GM10266 (cell line): ENCODE data around the gene STXBP5L.

ENCODE experiments used
- DNase-seq: peaks from one replicate; pipeline ENCODE4 v3.0.0; 2012; ENCODE audit errors: extremely low spot score
- TF ChIP-seq, protein P1 (sequence below): IDR thresholded peaks from 2 replicates; pipeline ENCODE4 v1.5.1; 2012; ENCODE audit warnings: mild to moderate bottlenecking, low read depth; ENCODE audit not compliant: control insufficient read depth, insufficient read depth; ENCODE audit errors: missing control alignments

The STXBP5L gene

DNA sequence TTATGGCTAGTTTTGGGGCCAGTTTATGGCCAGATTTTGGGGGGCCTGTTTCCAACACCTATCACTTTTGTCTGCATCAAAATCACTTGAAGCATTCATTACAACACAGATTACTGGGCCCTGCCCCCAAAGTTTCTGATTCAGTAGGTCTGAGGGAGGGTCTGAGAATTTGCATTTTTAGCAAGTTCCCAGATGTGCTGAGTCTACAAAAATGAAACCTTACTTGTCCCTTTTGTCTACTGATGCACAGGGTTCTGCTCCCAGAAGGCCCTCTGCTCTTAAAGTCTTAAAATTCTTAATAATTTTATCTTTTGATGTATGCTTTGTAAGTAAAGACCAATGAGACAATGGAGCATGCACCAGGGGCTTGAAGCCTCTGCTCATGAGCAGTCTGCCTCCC, 491.8 kb downstream of the STXBP5L start:
- TF ChIP-seq, protein P1, sequence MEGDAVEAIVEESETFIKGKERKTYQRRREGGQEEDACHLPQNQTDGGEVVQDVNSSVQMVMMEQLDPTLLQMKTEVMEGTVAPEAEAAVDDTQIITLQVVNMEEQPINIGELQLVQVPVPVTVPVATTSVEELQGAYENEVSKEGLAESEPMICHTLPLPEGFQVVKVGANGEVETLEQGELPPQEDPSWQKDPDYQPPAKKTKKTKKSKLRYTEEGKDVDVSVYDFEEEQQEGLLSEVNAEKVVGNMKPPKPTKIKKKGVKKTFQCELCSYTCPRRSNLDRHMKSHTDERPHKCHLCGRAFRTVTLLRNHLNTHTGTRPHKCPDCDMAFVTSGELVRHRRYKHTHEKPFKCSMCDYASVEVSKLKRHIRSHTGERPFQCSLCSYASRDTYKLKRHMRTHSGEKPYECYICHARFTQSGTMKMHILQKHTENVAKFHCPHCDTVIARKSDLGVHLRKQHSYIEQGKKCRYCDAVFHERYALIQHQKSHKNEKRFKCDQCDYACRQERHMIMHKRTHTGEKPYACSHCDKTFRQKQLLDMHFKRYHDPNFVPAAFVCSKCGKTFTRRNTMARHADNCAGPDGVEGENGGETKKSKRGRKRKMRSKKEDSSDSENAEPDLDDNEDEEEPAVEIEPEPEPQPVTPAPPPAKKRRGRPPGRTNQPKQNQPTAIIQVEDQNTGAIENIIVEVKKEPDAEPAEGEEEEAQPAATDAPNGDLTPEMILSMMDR: no peak
- DNase-seq: no peak

DNA sequence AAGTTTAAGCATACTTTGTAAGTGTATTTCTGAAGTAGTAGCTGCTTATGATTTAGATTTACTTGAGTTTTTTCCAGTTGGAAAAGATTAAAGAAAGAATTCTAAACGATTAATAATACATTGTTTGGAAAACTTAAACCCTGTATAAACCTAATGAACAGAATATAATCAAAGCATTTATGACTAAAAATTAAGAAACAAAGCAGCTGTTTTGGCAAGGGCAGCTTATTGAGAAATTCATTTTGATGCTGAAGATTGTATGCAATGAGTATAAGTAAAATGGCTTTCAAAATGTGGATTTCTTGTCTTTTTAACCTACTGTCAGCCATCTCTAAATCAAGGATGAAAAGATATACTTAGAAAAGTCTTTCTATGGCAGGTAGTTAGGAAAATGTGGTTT, 497.6 kb downstream of the STXBP5L start:
- DNase-seq: no peak
- TF ChIP-seq, protein P1: no peak

DNA sequence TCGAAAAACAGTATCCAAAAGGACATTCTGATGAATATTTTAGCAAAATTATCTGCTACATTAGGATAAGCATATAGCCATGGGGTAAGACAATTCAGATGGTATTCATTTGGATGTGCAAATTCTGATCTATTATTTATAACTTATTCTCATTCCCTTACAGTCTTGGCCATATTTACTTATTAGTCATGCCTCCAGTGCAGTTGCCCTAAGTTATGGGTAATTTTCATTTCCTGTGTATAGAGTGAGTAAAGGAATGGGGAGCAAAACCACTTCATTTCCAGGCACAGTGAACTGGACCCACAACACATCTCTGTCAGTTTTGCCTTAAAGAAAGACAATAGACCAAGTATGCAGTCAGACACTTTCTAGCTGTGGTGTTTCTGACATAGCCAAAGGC, 503.5 kb downstream of the STXBP5L start:
- TF ChIP-seq, protein P1: no peak
- no peak for DNase-seq

DNA sequence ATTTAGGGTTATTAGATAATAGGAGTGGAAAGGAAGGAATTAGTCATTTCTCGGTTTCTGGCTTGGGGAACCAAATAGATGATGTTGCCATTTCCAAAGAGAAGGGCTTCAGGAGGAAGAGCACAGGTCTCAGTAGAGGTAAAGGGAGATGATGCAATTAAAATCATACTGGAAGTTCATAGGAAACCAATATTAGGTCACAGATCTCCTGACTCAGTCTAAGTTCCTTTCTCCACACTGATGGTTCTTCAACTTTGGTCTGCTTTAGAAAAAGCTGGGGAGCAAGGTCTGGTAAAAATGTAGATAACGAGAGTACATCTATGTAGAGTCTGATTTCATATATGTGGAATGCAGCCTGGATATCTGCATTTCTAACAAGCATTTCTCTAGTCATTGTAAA, 506.9 kb downstream of the STXBP5L start:
- DNase-seq: no peak
- TF ChIP-seq, protein P1: no peak

DNA sequence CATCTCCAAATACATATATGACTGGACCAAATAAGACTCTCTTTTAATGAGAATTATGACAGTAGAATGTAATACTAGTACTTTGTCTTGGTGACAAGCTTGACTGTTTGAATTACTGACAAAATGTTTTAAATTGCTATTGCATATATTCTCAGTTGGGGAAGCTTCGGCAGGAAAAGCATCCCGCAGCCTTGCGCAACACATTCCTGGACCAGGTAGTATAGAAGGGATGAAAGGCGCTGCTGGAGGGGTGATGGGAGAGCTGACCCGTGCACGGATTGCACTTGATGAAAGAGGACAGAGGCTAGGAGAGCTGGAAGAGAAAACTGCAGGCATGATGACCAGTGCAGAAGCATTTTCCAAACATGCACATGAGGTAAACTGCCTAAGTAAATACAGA, 510.2 kb downstream of the STXBP5L start:
- DNase-seq: no peak
- TF ChIP-seq, protein P1: no peak

DNA sequence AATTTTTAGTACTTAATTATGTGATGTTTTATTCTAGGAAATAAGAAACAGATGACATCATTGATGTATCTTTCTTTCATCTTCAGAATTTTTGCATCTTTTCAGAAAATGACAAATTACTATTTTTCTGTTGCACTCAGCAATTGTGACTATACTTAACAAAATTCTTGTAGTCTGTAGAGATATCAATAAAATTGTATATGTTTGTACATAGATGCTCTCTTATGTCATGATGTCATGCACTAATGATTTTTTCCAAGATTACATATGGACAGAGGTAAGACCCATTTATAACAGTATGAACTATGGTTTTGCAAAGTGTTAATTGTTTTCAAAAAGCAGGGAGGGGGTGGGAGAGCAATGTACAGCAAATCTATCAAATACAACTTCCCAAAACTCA, 516.5 kb downstream of the STXBP5L start:
- TF ChIP-seq, protein P1: no peak

DNA sequence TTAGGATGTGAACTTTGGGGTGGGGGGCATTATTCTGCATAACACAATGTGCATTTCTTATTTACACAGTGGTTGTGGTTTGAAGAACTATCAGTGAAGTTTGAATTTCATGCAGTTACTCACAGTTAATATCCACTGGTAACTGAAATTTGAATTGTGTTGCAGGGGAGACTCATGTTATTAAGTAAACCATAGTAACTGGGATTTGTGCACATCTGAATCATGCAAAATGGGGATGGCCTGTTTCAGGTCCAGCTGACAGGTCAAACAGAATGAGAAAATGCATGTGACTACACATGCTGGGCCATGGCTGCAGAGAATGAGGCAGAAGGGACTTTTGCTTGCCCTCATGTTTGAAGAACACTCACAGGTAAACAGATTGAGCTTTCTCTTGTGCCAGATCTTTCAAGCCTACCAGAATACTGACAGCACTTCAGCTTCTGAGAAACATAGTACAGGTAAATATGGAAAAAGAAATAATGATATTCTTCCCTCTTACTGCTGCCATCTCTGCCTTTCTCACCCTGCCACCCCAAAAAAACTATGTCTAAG, 522.7 kb downstream of the STXBP5L start:
- DNase-seq: no peak
- TF ChIP-seq, protein P1: no peak

More for the DNA sequence above, 516.5 kb downstream of the STXBP5L start:
- DNase-seq: no peak
